SK-N-SH treated with all-trans-retinoic acid at 6 μM for 48 hours (cell line): Measurements from ENCODE around the gene CTNNA3.

Experiments
- ATAC-seq: fragments of 200-7000 bp; cut with Tn5 transposase; 3 replicates; pipeline ENCODE4 v1.9.1; 2020; ENCODE audit warnings: mild to moderate bottlenecking, moderate library complexity
- ARNTL ChIP-seq: fragments of 450-650 bp; formaldehyde crosslinking; IDR thresholded peaks from 2 replicates; pipeline ENCODE4 v1.5.0; 2020; ENCODE audit warnings: low read depth, mild to moderate bottlenecking, moderate library complexity, borderline replicate concordance
- BACH2 ChIP-seq: fragments of 250-450 bp; sonication (Bioruptor Pico); IDR thresholded peaks from 2 replicates; pipeline ENCODE4 v1.9.0; 2021; ENCODE audit warnings: mild to moderate bottlenecking, borderline replicate concordance
- CREB5 ChIP-seq: fragments of 250-450 bp; sonication (Bioruptor Pico); IDR thresholded peaks from 2 replicates; pipeline ENCODE4 v1.5.1; 2020; ENCODE audit warnings: low read depth, mild to moderate bottlenecking, moderate library complexity
- CSDC2 ChIP-seq: fragments of 250-450 bp; sonication (Bioruptor Pico); IDR thresholded peaks from 2 replicates; pipeline ENCODE4 v1.5.0; 2020; ENCODE audit warnings: mild to moderate bottlenecking, moderate library complexity
- CSRNP3 ChIP-seq: fragments of 250-450 bp; sonication (Bioruptor Pico); IDR thresholded peaks from 2 replicates; pipeline ENCODE4 v1.5.1; 2021; ENCODE audit warnings: mild to moderate bottlenecking, moderate library complexity
- ESRRG ChIP-seq: fragments of 250-450 bp; sonication (Bioruptor Pico); IDR thresholded peaks from 2 replicates; pipeline ENCODE4 v1.6.1; 2021; ENCODE audit warnings: mild to moderate bottlenecking
- GLIS3 ChIP-seq: fragments of 250-450 bp; sonication (Bioruptor Pico); IDR thresholded peaks from 2 replicates; pipeline ENCODE4 v1.5.0; 2020; ENCODE audit warnings: mild to moderate bottlenecking, moderate library complexity
- ISL1 ChIP-seq: fragments of 250-450 bp; sonication (Bioruptor Pico); IDR thresholded peaks from 2 replicates; pipeline ENCODE4 v2.1.2; 2022; ENCODE audit warnings: mild to moderate bottlenecking, moderate library complexity
- OSR1 ChIP-seq: fragments of 250-450 bp; sonication (Bioruptor Pico); IDR thresholded peaks from 2 replicates; pipeline ENCODE4 v1.8.0; 2022; ENCODE audit warnings: moderate library complexity, mild to moderate bottlenecking, inconsistent platforms
- PATZ1 ChIP-seq: fragments of 250-450 bp; sonication (Bioruptor Pico); IDR thresholded peaks from 2 replicates; pipeline ENCODE4 v1.8.0; 2020; ENCODE audit warnings: mild to moderate bottlenecking, moderate library complexity, borderline replicate concordance
- POU6F1 ChIP-seq: fragments of 250-450 bp; sonication (Bioruptor Pico); IDR thresholded peaks from 2 replicates; pipeline ENCODE4 v1.8.0; 2021; ENCODE audit warnings: low read depth, mild to moderate bottlenecking, moderate library complexity, borderline replicate concordance
- PPARA ChIP-seq: fragments of 250-450 bp; sonication (Bioruptor Pico); IDR thresholded peaks from 2 replicates; pipeline ENCODE4 v1.5.0; 2020; ENCODE audit warnings: mild to moderate bottlenecking, borderline replicate concordance
- RARB ChIP-seq: fragments of 250-450 bp; sonication (Bioruptor Pico); IDR thresholded peaks from 2 replicates; pipeline ENCODE4 v1.8.0; 2021; ENCODE audit warnings: mild to moderate bottlenecking, moderate library complexity
- SNAI2 ChIP-seq: fragments of 250-450 bp; sonication (Bioruptor Pico); IDR thresholded peaks from 2 replicates; pipeline ENCODE4 v1.5.0; 2020; ENCODE audit warnings: mild to moderate bottlenecking, moderate library complexity
- TCF4 ChIP-seq: fragments of 250-450 bp; sonication (Bioruptor Pico); IDR thresholded peaks from 2 replicates; pipeline ENCODE4 v1.8.0; 2021; ENCODE audit warnings: mild to moderate bottlenecking, moderate library complexity, borderline replicate concordance
- TOX ChIP-seq: fragments of 250-450 bp; sonication (Bioruptor Pico); IDR thresholded peaks from 2 replicates; pipeline ENCODE4 v1.8.0; 2021; ENCODE audit warnings: mild to moderate bottlenecking, moderate library complexity, borderline replicate concordance
- TSHZ2 ChIP-seq: fragments of 250-450 bp; sonication (Bioruptor Pico); IDR thresholded peaks from 2 replicates; pipeline ENCODE4 v1.5.0; 2020; ENCODE audit warnings: mild to moderate bottlenecking, moderate library complexity
- ZC3H10 ChIP-seq: fragments of 250-450 bp; sonication (Bioruptor Pico); IDR thresholded peaks from 2 replicates; pipeline ENCODE4 v1.5.1; 2021; ENCODE audit warnings: mild to moderate bottlenecking, moderate library complexity
- ZFP3 ChIP-seq: fragments of 250-450 bp; sonication (Bioruptor Pico); IDR thresholded peaks from 2 replicates; pipeline ENCODE4 v1.5.0; 2020; ENCODE audit warnings: mild to moderate bottlenecking, moderate library complexity
- ZFP30 ChIP-seq: fragments of 450-650 bp; formaldehyde crosslinking; IDR thresholded peaks from 2 replicates; pipeline ENCODE4 v1.5.0; 2022; ENCODE audit warnings: mild to moderate bottlenecking, moderate library complexity
- ZNF565 ChIP-seq: fragments of 450-650 bp; formaldehyde crosslinking; conservative IDR thresholded peaks from 2 replicates; pipeline ENCODE4 v1.5.0; 2020; ENCODE audit warnings: low read depth, mild to moderate bottlenecking, moderate library complexity
- ZNF70 ChIP-seq: fragments of 450-650 bp; formaldehyde crosslinking; IDR thresholded peaks from 2 replicates; pipeline ENCODE4 v1.5.0; 2020; ENCODE audit warnings: mild to moderate bottlenecking, moderate library complexity
- ZNF8 ChIP-seq: fragments of 450-650 bp; formaldehyde crosslinking; IDR thresholded peaks from 2 replicates; pipeline ENCODE4 v1.5.0; 2020; ENCODE audit warnings: mild to moderate bottlenecking, moderate library complexity

CTNNA3 gene

GRCh38 chr10:66294538-66294937 lies 1401.5 kb downstream of the CTNNA3 start (continued):
- TF ChIP-seq RARB (CRISPR knock-in tag) = no peak

- TF ChIP-seq GLIS3 (CRISPR knock-in tag) (no peak), CSRNP3 (CRISPR knock-in tag) (no peak), CSDC2 (CRISPR knock-in tag) (no peak), PPARA (CRISPR knock-in tag) (no peak), POU6F1 (CRISPR knock-in tag) (no peak), BACH2 (CRISPR knock-in tag) (no peak), ZNF70 (no peak), ZFP30 (CRISPR knock-in tag) (no peak), SNAI2 (no peak), RARB (CRISPR knock-in tag) (no peak), OSR1 (CRISPR knock-in tag) (no peak), ZNF8 (CRISPR knock-in tag) (no peak), ESRRG (CRISPR knock-in tag) (no peak), ZNF565 (CRISPR knock-in tag) (no peak), ZC3H10 (CRISPR knock-in tag) (no peak)
- TF ChIP-seq, all 23 proteins: peak for 0
- no peak for ATAC-seq
Measured at GRCh38 chr10:66292922-66293321, 1403.1 kb downstream of the CTNNA3 start.

GRCh38 chr10:66292456-66292855 lies 1403.5 kb downstream of the CTNNA3 start:
- no peak for TF ChIP-seq ESRRG (CRISPR knock-in tag)
- TF ChIP-seq TOX (CRISPR knock-in tag) = no peak
- no peak for TF ChIP-seq CSDC2 (CRISPR knock-in tag)
- TF ChIP-seq POU6F1 (CRISPR knock-in tag) = no peak
- no peak for TF ChIP-seq PATZ1
- no peak for TF ChIP-seq ISL1 (CRISPR knock-in tag)
- no peak for TF ChIP-seq GLIS3 (CRISPR knock-in tag)
- no peak for TF ChIP-seq ARNTL (CRISPR knock-in tag)
- TF ChIP-seq ZFP3 = no peak
- no peak for TF ChIP-seq PPARA (CRISPR knock-in tag)
- no peak for TF ChIP-seq CSRNP3 (CRISPR knock-in tag)
- no peak for TF ChIP-seq TSHZ2 (CRISPR knock-in tag)
- TF ChIP-seq OSR1 (CRISPR knock-in tag) = no peak
- TF ChIP-seq ZNF8 (CRISPR knock-in tag) = no peak
- TF ChIP-seq TCF4 (CRISPR knock-in tag) = no peak
- no peak for TF ChIP-seq CREB5 (CRISPR knock-in tag)
- TF ChIP-seq ZNF70 = no peak
- no peak for TF ChIP-seq ZNF565 (CRISPR knock-in tag)
- TF ChIP-seq ZC3H10 (CRISPR knock-in tag) = no peak
- no peak for TF ChIP-seq ZFP30 (CRISPR knock-in tag)
- ATAC-seq = no peak
